ENCODE measurements around the gene TAC3. TPM values are rescaled to one million over a fixed set of nuclear protein-coding genes. Genes with fewer than 3 reads are reported as not detected.

TAC3 gene
- total RNA-seq, 3 donors from 2014 or later (not counting 1 experiment from before 2014, with no cell fraction given) = not detected

- H3K27ac ChIP-seq (ENCODE audit: low read length) = no peak overlapping the region
- no peaks in the 10 kb centered on the region for H3K9me3 ChIP-seq (ENCODE audit: control insufficient read depth, insufficient read depth, low read length)
- no peak for TF ChIP-seq CTCF (IDR thresholded peaks at IDR 0.05)
- peaks cover 2% of the 10 kb centered on the region for H3K36me3 ChIP-seq (ENCODE audit: control insufficient read depth, insufficient read depth, low read length)
- DNase-seq = no peak
- H3K27me3 ChIP-seq (ENCODE audit: control insufficient read depth, insufficient read depth, low read length) = no peaks in the 10 kb centered on the region
- H3K36me3 Mint-ChIP-seq = no peaks in the 10 kb centered on the region
- 94% methylated on average over 10 of the region's 10 CpGs for WGBS (ENCODE audit: insufficient coverage)
- no peak overlapping the region for H3K4me3 ChIP-seq (ENCODE audit: low read length)
- no peak overlapping the region for H3K4me3 Mint-ChIP-seq
- intact Hi-C loops (cut with micrococcal nuclease) = no loop called here
- H3K27me3 Mint-ChIP-seq (ENCODE audit: low read depth in 2 of 2) = peaks cover 3 to 11% of the 10 kb centered on the region in 2 donors
- no peak overlapping the region for H3K27ac Mint-ChIP-seq
- ATAC-seq = no peak
- H3K4me1 ChIP-seq (ENCODE audit: control insufficient read depth, insufficient read depth, low read length) = peaks cover 10% of the 10 kb centered on the region
- H3K9me3 Mint-ChIP-seq = no peaks in the 10 kb centered on the region
- peaks cover 23 to 31% of the 10 kb centered on the region in 2 donors for H3K4me1 Mint-ChIP-seq
Measured at GRCh38 chr12:56994231-56994746, 22.0 kb downstream of the TAC3 start.

- WGBS (ENCODE audit: insufficient coverage) = 63% methylated on average over 10 of the region's 10 CpGs
- DNase-seq (no peak), ATAC-seq (no peak)
- Mint-ChIP-seq H3K27me3 (ENCODE audit: low read depth in 2 of 2) (peaks cover 3 to 12% of the 10 kb centered on the region in 2 donors), H3K36me3 (no peaks in the 10 kb centered on the region), H3K9me3 (no peaks in the 10 kb centered on the region), H3K4me3 (no peak overlapping the region), H3K4me1 (peaks cover 15 to 22% of the 10 kb centered on the region in 2 donors), H3K27ac (no peak overlapping the region)
- H3K4me1 ChIP-seq (ENCODE audit: control insufficient read depth, insufficient read depth, low read length) = peaks cover 10% of the 10 kb centered on the region
- no peak overlapping the region for H3K27ac ChIP-seq (ENCODE audit: low read length)
- H3K27me3 ChIP-seq (ENCODE audit: control insufficient read depth, insufficient read depth, low read length) = no peaks in the 10 kb centered on the region
- intact Hi-C loops (cut with micrococcal nuclease) = no loop called here
- H3K36me3 ChIP-seq (ENCODE audit: control insufficient read depth, insufficient read depth, low read length) = peaks cover 2% of the 10 kb centered on the region
- H3K4me3 ChIP-seq (ENCODE audit: low read length) = no peak overlapping the region
- H3K9me3 ChIP-seq (ENCODE audit: control insufficient read depth, insufficient read depth, low read length) = no peaks in the 10 kb centered on the region
- no peak for TF ChIP-seq CTCF (IDR thresholded peaks at IDR 0.05)
Measured at GRCh38 chr12:56993346-56993745, 23.0 kb downstream of the TAC3 start.

GRCh38 chr12:56991319-56992246 is 24.7 kb downstream of the TAC3 start:
- Histone ChIP-seq H3K4me1 (ENCODE audit: control insufficient read depth, insufficient read depth, low read length) (peaks cover 17% of the 10 kb centered on the region), H3K4me3 (ENCODE audit: low read length) (no peak overlapping the region), H3K27ac (ENCODE audit: low read length) (no peak overlapping the region), H3K36me3 (ENCODE audit: control insufficient read depth, insufficient read depth, low read length) (peaks cover 2% of the 10 kb centered on the region), H3K9me3 (ENCODE audit: control insufficient read depth, insufficient read depth, low read length) (no peaks in the 10 kb centered on the region), H3K27me3 (ENCODE audit: control insufficient read depth, insufficient read depth, low read length) (no peaks in the 10 kb centered on the region)
- Mint-ChIP-seq H3K36me3 (no peaks in the 10 kb centered on the region), H3K27ac (peak overlapping the region in 1 of 2 donors; percentile 60), H3K4me1 (peaks cover 14 to 22% of the 10 kb centered on the region in 2 donors), H3K9me3 (no peaks in the 10 kb centered on the region), H3K27me3 (ENCODE audit: low read depth in 2 of 2) (peaks cover 3 to 12% of the 10 kb centered on the region in 2 donors), H3K4me3 (no peak overlapping the region)
- ATAC-seq (no peak), DNase-seq (no peak)
- WGBS (ENCODE audit: insufficient coverage) = 56% methylated on average over 8 of the region's 8 CpGs
- no peak for TF ChIP-seq CTCF (IDR thresholded peaks at IDR 0.05)
- intact Hi-C loops (cut with micrococcal nuclease) = no loop called here
